ENCODE measurements around the gene DNAJA3. TPM values are rescaled to one million over a fixed set of nuclear protein-coding genes. Genes with fewer than 3 reads are reported as not detected.
A peak's percentile ranks its signal among the peaks of the same experiment; 100 is the strongest.

Gene DNAJA3
- total and polyA plus RNA-seq, 9 of the 15 experiments (the other 6 are each of a cell fraction or from before 2014, with no cell fraction given) = 8.1 to 105 (median 79.0) TPM

- TF ChIP-seq NR0B1 (IDR thresholded peaks at IDR 0.05; ENCODE audit: partially characterized antibody) (no peak), PTBP1 (IDR thresholded peaks at IDR 0.05; ENCODE audit: low read depth, low read length) (0 out of 2 replicates have a peak, but pooled peaks have one; percentile 44), MTA2 (IDR thresholded peaks at IDR 0.05; ENCODE audit: low read depth) (no peak), EP300 (IDR thresholded peaks at IDR 0.05; ENCODE audit: low read length) (no peak), CEBPZ (IDR thresholded peaks at IDR 0.05; ENCODE audit: borderline replicate concordance, low read depth, low read length) (no peak), ZNF324 (CRISPR knock-in tag; IDR thresholded peaks at IDR 0.05) (no peak), HSF4 (CRISPR knock-in tag; IDR thresholded peaks at IDR 0.05; ENCODE audit: borderline replicate concordance) (no peak), ZNF518B (CRISPR knock-in tag; IDR thresholded peaks at IDR 0.05) (no peak), CTCF (IDR thresholded peaks at IDR 0.05 in 2 of 3, conservative IDR thresholded peaks at IDR 0.05 in 1 of 3; ENCODE audit: insufficient read depth in 2 of 3, low read depth in 1 of 3, low read length in 3 of 3) (peak; percentile 70 to 90 (median 79)), PHB (CRISPR knock-in tag; IDR thresholded peaks at IDR 0.05) (no peak), NCOA1 (IDR thresholded peaks at IDR 0.05; ENCODE audit: low read depth) (no peak), KDM5B (IDR thresholded peaks at IDR 0.05; ENCODE audit: insufficient replicate concordance, low read depth, low read length) (no peak), NCOA2 (IDR thresholded peaks at IDR 0.05; ENCODE audit: partially characterized antibody in 2 of 2) (no peak), ZNF134 (CRISPR knock-in tag; conservative IDR thresholded peaks at IDR 0.05) (no peak), EP400 (IDR thresholded peaks at IDR 0.05) (peak; percentile 59), MCM2 (IDR thresholded peaks at IDR 0.05; ENCODE audit: low read depth) (no peak)
Measured at GRCh38 chr16:4402439-4403132, 23.1 kb upstream of the DNAJA3 start (continued).
